GM19324 (cell line): ENCODE results near the gene DEFB121.
"Not testable (repeated sequence)": the region's sequence is repeated elsewhere in the genome, so short reads cannot be mapped to it uniquely, and the experiment has no call there.

ENCODE experiments used
- ATAC-seq: cut with Tn5 transposase; IDR thresholded peaks from one replicate; pipeline ENCODE4 v1.9.1; 2021; ENCODE audit warnings: mild to moderate bottlenecking, moderate library complexity; ENCODE audit not compliant: unreplicated experiment, low FRiP score

The DEFB121 gene

DNA sequence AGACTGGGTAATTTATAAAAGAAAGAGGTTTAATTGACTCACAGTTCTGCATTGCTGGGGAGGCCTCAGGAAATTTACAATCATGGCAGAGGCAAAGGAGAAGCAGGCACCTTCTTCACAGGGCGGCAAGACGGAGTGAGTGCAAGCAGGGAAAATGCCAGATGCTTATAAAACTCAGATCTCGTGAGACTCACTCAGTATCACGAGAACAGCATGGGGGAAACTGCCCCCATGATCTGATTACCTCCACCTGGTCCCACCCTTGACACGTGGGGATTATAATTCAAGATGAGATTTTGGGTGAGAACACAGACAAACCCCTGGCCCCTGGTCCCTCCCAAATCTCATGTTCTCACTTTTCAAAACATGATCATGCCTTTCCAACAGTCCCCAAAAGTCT is 41.7 kb downstream of the DEFB121 start:
- not testable (repeated sequence) for ATAC-seq

DNA sequence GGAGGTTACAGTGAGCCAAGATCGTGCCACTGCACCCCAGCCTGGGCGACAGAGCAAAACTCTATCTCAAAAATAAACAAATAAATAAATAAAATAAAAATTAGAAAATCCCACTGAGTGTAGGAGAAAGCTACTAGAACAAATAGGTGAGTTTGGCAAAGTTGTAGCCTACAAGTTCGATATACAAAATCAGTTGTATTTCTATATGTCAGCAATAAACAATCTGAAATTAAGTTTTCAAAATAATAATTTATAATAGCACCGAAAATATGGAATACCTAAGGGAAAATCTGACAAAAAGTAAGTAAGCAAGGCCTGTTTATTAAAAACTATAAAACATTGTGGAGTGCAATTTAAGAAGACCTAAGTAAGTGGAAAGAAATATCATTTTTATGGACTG is 42.7 kb downstream of the DEFB121 start:
- no peak for ATAC-seq

DNA sequence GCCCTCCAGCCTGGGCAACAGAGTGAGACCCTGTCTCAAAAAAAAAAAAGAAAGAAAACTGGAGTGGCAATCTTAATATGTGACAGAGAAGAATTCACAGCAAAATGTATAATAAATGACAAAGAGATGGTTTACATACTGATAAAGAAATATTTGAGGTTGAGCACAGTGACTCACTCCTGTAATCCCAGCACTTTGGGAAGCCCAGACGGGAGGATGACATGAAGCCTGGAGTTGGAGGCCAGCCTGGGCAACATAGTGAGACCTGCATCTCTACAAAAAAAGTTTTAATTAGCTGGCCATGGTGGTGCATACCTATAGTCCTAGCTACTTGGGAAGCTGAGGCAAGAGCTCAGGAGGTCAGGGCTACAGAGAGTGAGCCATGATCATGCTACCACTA is 50.0 kb downstream of the DEFB121 start:
- ATAC-seq, result no peak
